Stimulated activated CD8-positive, alpha-beta memory T cell treated with anti-CD3 and anti-CD28 coated beads, Interleukin-15, amount 100 ng/mL, for 1 hour (primary cell): Measurements from ENCODE around the gene GRB10.

ENCODE experiments used
- DNase-seq: peaks from one replicate; pipeline ENCODE4 v3.0.0-alpha.2; 2020; ENCODE audit warnings: low read depth

Gene GRB10

GRCh38 chr7:50718876-50719275, 63.8 kb downstream of the GRB10 start:
- no peak for DNase-seq

- DNase-seq: no peak
Measured at GRCh38 chr7:50718311-50718710, 64.4 kb downstream of the GRB10 start.

DNA sequence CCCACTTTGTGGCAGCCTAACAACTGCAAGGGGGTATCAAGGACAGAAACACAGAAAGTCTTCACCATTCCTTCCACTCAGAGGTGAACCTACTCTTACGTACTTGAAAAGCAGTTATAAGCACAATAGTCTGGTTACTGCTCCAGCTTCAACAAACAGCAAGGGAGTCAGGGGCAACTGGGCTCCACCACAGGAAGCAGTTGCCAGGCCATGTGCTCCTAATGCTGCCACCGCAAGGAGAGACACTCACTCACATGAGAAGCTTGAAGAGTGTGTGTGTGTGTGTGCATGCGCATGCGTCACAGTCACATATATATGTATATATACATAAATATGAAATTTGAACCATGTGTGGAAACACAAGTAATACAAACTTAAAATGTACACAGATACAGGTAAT, 65.5 kb downstream of the GRB10 start:
- no peak for DNase-seq

GRCh38 chr7:50714857-50715256, 67.8 kb downstream of the GRB10 start:
- DNase-seq: no peak

DNA sequence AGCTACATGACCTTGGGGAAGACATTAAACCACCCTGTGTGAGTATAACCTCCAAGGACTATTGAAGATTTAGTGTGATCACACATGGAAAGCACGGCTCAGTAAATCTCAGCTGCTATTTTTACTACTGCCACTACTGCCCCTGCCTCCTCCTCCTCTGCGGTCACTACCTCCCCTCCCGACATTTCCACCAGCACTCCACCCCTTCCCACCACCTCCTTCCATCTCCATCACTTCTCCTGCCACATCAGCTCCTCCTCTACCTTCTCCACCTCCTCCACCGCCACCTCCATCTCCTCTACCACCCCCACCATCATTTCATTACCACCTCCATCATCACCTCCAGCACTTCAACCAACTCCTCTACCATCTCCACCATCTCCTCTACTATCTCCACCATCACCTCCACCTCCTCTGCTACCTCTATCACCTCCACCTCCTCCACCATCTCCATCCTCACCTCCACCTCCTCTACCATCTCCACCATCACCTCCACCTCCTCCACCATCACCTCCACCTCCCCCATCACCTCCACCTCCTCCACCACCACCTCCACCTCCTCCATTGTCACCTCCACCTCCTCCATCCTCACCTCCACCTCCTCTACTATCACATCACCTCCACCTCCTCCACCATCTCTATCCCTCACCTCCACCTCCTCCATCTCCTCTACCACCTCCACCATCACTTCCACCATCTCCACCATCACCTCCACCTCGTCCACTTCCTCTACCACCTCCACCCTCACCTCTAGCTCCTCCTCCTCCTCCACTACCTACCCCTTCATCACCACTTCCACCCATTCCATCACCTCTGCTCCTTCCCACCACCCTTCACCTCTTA, 69.4 kb downstream of the GRB10 start:
- no peak for DNase-seq

GRCh38 chr7:50712252-50713122, 70.2 kb downstream of the GRB10 start:
- DNase-seq: no peak

- no peak for DNase-seq
Measured at GRCh38 chr7:50711271-50712175, 71.2 kb downstream of the GRB10 start.

- no peak for DNase-seq
Measured at GRCh38 chr7:50710441-50711154, 72.1 kb downstream of the GRB10 start.

DNA sequence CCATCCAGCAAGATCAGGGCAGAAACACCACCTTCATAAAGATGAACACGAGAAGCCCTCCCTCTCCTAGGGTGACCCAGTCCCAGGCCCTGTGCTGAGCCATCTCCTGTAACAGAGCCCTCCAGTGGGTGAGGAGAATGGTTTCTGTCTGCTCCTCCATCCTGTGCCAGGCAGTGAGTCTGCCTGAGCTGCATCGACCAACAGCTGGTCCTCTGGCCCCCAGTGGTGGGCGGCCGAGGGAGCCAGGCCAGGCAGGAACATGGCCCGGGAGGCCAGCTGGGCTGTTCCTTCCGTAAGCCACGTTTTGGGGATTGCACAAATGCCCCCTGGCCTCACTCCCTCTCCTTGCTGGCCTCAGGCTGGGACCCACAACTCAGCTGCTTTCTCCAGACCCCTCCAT, 73.5 kb downstream of the GRB10 start:
- DNase-seq: no peak

- DNase-seq: no peak
Measured at GRCh38 chr7:50707236-50708006, 75.3 kb downstream of the GRB10 start.

DNA sequence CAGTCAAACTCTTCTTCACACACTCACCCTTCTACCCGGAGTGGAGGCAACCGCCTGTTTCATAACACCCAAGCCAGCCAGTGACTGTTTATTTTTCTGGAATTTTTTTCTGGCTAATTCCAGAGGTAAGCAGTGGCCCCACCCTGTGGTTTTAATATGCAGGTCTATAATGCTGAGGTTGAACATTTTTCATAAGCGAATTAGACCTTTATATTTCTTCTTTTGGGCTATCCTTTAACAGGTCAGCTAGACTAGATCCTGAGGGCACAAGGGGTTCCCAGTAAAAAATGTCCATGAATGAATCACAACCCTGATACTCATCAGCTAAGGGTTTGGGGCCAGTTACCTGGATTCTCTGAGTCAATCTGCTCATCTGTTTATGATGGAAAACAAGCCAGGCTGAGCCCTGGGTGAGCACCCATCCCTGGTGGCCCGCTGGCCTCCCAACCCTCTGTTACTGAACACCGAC, 76.2 kb downstream of the GRB10 start:
- DNase-seq: no peak

- no peak for DNase-seq
Measured at GRCh38 chr7:50704844-50705243, 77.9 kb downstream of the GRB10 start.

GRCh38 chr7:50703654-50704053, 79.0 kb downstream of the GRB10 start:
- no peak for DNase-seq

- DNase-seq: no peak
Measured at GRCh38 chr7:50699143-50699542, 83.6 kb downstream of the GRB10 start.

DNA sequence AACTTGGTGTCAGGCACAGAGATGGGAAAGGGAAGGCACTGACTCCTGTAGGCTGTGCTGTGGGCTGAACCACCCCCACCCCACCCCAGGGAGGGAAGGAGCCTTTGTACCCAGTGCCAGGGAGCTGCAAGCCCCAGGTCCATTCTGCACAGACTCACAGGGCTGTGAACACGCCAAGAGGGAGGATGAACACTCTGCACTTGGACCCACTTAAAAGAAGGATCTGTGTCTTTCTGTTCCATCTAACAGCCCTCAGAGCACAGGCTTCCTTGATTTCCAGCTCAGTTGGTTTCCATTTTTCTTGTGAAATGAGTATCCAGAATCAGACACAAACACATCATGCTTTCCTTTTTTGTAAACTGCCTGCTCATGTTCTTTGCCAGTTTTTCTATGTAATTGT, 84.9 kb downstream of the GRB10 start:
- no peak for DNase-seq

- no peak for DNase-seq
Measured at GRCh38 chr7:50696810-50697582, 85.7 kb downstream of the GRB10 start.

DNA sequence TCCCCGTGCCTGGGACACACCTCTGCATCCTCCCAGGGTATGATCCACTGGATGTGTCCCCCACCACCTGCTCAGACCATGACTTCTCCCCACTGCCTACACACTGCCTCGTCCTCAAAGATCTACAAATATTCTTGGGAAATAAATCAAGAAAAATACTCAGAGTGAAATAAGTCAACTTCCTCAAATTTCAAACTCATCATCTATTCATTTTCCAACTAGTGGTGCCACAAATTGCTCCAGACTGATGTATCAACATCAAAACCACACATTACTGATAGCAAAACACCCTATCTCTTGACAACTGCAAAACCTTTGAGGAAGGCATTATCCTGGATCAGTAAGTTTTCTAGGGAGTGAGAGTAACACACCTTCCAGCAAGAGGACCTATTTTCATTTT, 87.7 kb downstream of the GRB10 start:
- DNase-seq: no peak

DNA sequence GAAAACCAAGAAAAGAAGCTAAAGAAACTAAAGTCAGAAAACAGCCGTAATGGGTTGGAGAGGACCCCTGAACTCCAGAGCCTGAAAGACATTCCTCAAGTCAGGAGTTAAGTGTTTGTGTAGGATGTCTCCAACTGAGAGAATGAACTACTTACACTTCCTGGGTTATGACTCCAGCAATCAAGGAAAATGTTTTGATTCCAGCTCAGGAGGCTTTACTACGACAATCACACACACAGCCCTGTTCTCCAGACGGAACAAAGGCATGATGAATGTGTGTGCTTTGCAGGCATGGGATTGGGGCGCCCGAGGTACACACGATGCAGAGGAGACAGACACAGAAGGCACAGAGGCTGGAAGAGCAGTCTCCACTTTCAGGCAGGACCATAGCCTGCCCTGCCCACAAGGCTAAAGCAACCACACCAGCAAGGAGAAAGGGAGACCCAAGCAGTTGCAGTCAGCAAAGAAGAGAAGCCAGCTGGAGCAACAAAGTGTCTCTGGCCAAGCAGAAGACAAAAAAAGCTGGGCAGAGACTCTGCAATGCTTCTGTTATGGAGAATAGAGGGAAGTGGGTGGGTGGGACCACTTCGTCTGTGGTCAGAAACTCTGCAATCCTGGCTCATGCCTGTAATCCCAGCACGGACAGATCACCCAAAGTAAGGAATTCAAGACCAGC, 89.1 kb downstream of the GRB10 start:
- DNase-seq: no peak

DNA sequence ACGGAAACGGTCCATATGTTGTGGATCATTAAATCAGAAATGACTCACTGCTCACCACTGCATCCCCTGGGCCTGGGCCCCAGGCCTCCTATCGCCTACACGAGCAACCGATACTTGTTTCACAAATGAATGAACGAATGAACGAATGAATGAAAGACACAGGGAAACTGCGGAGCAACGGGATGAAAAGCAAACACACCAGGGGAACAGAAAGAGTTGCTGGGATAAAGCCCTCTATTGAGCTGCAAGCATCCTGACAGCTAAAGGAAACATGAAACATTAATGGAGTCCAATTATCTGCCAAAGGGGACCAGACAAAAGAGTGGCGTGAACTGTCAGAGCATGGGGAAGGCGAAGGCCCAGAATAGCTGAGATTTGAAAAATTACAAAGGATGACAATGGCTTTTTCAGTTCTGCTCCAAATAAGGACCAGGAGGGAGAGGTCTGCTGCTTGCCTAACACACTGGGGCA, 92.1 kb downstream of the GRB10 start:
- DNase-seq: no peak
